Adrenal gland (tissue), 12 donors: ENCODE data around the gene DNM2. TPM values are rescaled to one million over a fixed set of nuclear protein-coding genes. Genes with fewer than 3 reads are reported as not detected.
"Not testable (repeated sequence)": the region's sequence is repeated elsewhere in the genome, so short reads cannot be mapped to it uniquely, and the experiment has no call there.

ENCODE experiments used
- DNase-seq, 7 donors: peaks; one replicate each; pipeline ENCODE4 v3.0.0-alpha.2; 2019 to 2020
- H3K27ac ChIP-seq, 5 donors: fragments of 200-600 bp; sonication (generic) in 4 of 5; 1 replicate in 3 of 5; 2 replicates in 2 of 5; pipeline versions ENCODE4 v1.5.1 to v1.8.0; 2016 to 2020; ENCODE audit warnings: mild to moderate bottlenecking in 1 of 5
- H3K27me3 ChIP-seq: fragments of 200-600 bp; 2 replicates; pipeline ENCODE4 v1.8.0; 2021
- H3K36me3 ChIP-seq, 2 donors: fragments of 200-600 bp; replicated peaks in 1 of 2; 1 replicate in 1 of 2; 2 replicates in 1 of 2; pipeline versions ENCODE4 v1.5.1 to v1.8.0; 2018 to 2022
- H3K4me1 ChIP-seq, 2 donors: fragments of 200-600 bp; replicated peaks in 1 of 2; 1 replicate in 1 of 2; 2 replicates in 1 of 2; pipeline versions ENCODE4 v1.5.1 to v1.8.0; 2018 to 2021
- H3K4me3 ChIP-seq, 4 donors: fragments of 200-600 bp; sonication (generic) in 3 of 4; one replicate each; pipeline ENCODE4 v1.5.1; 2016 to 2018
- H3K9me3 ChIP-seq, 3 donors: fragments of 200-600 bp; sonication (generic) in 1 of 3; replicated peaks in 1 of 3; 1 replicate in 2 of 3; 2 replicates in 1 of 3; pipeline versions ENCODE4 v1.5.1 to v1.8.0; 2016 to 2021
- CTCF ChIP-seq, 6 experiments: fragments of 450-650 bp in 4 of 6; fragments of 200-600 bp in 2 of 6; sonication (generic) in 1 of 6; IDR thresholded peaks; 1 replicate in 5 of 6; 2 replicates in 1 of 6; pipeline versions ENCODE4 v1.5.1 to v1.8.0; 2016 to 2021; ENCODE audit warnings: antibody characterized with exemption in 6 of 6, mild to moderate bottlenecking in 2 of 6, moderate library complexity in 1 of 6
- POLR2A ChIP-seq, 2 donors: fragments of 450-650 bp; IDR thresholded peaks; one replicate each; pipeline ENCODE4 v1.6.1; 2017; ENCODE audit warnings: antibody characterized with exemption in 2 of 2, mild to moderate bottlenecking in 2 of 2, moderate library complexity in 1 of 2
- WGBS, 4 donors: extraction: QIAGEN DNeasy Blood & Tissue Kit in 2 of 4; methylation state at CpG; one replicate each; pipeline versions ENCODE4 v1.1.5 to v1.1.7; 2013 to 2017; 5-methylcytosine and 5-hydroxymethylcytosine counted together
- intact Hi-C, 2 donors: fragments of 100-400 bp; cut with DNase I; formaldehyde crosslinking; loops; one replicate each; pipeline versions ENCODE4 v1.14.1 to v1.15.0; 2022 to 2023
- polyA plus RNA-seq, 3 donors: library from polyadenylated mRNA; stranded (reverse); fragments of 200-250 nt in 2 of 3; fragments of 350-450 nt in 1 of 3; fragmentation: Illumina TruSeq in 1 of 3; extraction: RNeasy Lipid Tissue Mini Kit (QIAGEN cat#74804) in 1 of 3; gene quantifications; one replicate each; pipeline ENCODE4 v1.2.3, GENCODE V29; 2013 to 2014
- total RNA-seq, 9 donors: library from RNA; depleted of rRNA in 4 of 9; stranded (reverse); fragments of >200 nt in 4 of 9; fragments of 120-200 nt in 1 of 9; fragmentation: NEBNext Ultra II Directional in 1 of 9; extraction: Animal tissue kit (Norgen Biotek cat#: 25700) in 1 of 9; gene quantifications; one replicate each; pipeline versions ENCODE4 v1.1.0 to v1.2.4, GENCODE V29; 2013 to 2023
- donor health status: healthy with polysubstance abuse.
- donor health status: Bipolar disorder and iron deficiency.
- donor health status: DM: yes; HTN: yes; CAD: no.
- donor health status: DM: no; HTN: no; CAD: no.
- donor health status: DM: no; HTN: no; CAD: no.
- donor health status: DM: yes; HTN: yes; CAD: no.

The DNM2 gene
- total and polyA plus RNA-seq, 12 donors: 73.3 to 196 (median 153) TPM

GRCh38 chr19:10744253-10744798, 26.4 kb downstream of the DNM2 start:
- no peak for DNase-seq
- Histone ChIP-seq H3K27ac (peak overlapping the region; percentile 38 to 91 (median 74)), H3K27me3 (no peaks in the 10 kb centered on the region), H3K4me3 (no peak overlapping the region), H3K9me3 (no peaks in the 10 kb centered on the region), H3K36me3 (no peaks in the 10 kb centered on the region), H3K4me1 (peaks cover 48 to 55% of the 10 kb centered on the region in 2 donors)
- intact Hi-C loops: no loop called here
- WGBS, 4 donors: 32 to 52% (median 40%) methylated on average over 11 of the region's 11 CpGs
- TF ChIP-seq POLR2A (IDR thresholded peaks at IDR 0.05): no peak
- no peak for TF ChIP-seq CTCF (IDR thresholded peaks at IDR 0.05)

- WGBS, 4 donors: 22 to 58% (median 29%) methylated on average over 6 to 12 of the region's 12 CpGs
Measured at GRCh38 chr19:10744801-10745293, 27.0 kb downstream of the DNM2 start.

GRCh38 chr19:10746437-10746836, 28.6 kb downstream of the DNM2 start:
- not testable (repeated sequence) for H3K36me3 ChIP-seq

More at GRCh38 chr19:10744801-10745293, 27.0 kb downstream of the DNM2 start:
- peak in 6 of 7 donors; percentile 50 to 71 (median 66) for DNase-seq
- Histone ChIP-seq H3K4me3 (no peak overlapping the region), H3K36me3 (no peaks in the 10 kb centered on the region), H3K9me3 (no peaks in the 10 kb centered on the region), H3K27me3 (no peaks in the 10 kb centered on the region), H3K4me1 (peaks cover 50 to 61% of the 10 kb centered on the region in 2 donors), H3K27ac (peak overlapping the region; percentile 38 to 91 (median 74))
- intact Hi-C loops: no loop called here
- TF ChIP-seq POLR2A (IDR thresholded peaks at IDR 0.05) (peak in 1 of 2 donors; percentile 36), CTCF (IDR thresholded peaks at IDR 0.05) (no peak)

GRCh38 chr19:10747271-10747670, 29.4 kb downstream of the DNM2 start:
- H3K36me3 ChIP-seq: no peaks in the 10 kb centered on the region
- no peak for TF ChIP-seq POLR2A (IDR thresholded peaks at IDR 0.05)
- no peak for TF ChIP-seq CTCF (IDR thresholded peaks at IDR 0.05)
- H3K9me3 ChIP-seq: no peaks in the 10 kb centered on the region
- H3K27me3 ChIP-seq: no peaks in the 10 kb centered on the region
- intact Hi-C loops: no loop called here
- H3K4me1 ChIP-seq: peaks cover 46 to 75% of the 10 kb centered on the region in 2 donors
- H3K27ac ChIP-seq: peak overlapping the region in 2 of 5 donors; percentile 16 to 28
- no peak for DNase-seq
- WGBS, 4 donors: 46 to 70% (median 55%) methylated on average over 6 of the region's 6 CpGs
- no peak overlapping the region for H3K4me3 ChIP-seq

More at GRCh38 chr19:10746437-10746836, 28.6 kb downstream of the DNM2 start:
- DNase-seq, H3K9me3 ChIP-seq, H3K27ac ChIP-seq, H3K4me3 ChIP-seq, intact Hi-C loops, H3K27me3 ChIP-seq: not testable (repeated sequence)
- WGBS, 4 donors: 87 to 95% (median 93%) methylated on average over 8 of the region's 8 CpGs
- peaks cover 50 to 75% of the 10 kb centered on the region in 2 donors for H3K4me1 ChIP-seq

GRCh38 chr19:10747674-10748073, 29.8 kb downstream of the DNM2 start:
- H3K27me3 ChIP-seq: no peaks in the 10 kb centered on the region
- no peaks in the 10 kb centered on the region for H3K9me3 ChIP-seq
- intact Hi-C loops: no loop called here
- no peak for DNase-seq
- peak overlapping the region in 1 of 5 donors; percentile 28 for H3K27ac ChIP-seq
- peaks cover 42 to 74% of the 10 kb centered on the region in 2 donors for H3K4me1 ChIP-seq
- H3K36me3 ChIP-seq: no peaks in the 10 kb centered on the region
- TF ChIP-seq CTCF (IDR thresholded peaks at IDR 0.05) (no peak), POLR2A (IDR thresholded peaks at IDR 0.05) (no peak)
- H3K4me3 ChIP-seq: no peak overlapping the region
- WGBS, 4 donors: 86 to 91% (median 87%) methylated on average over 7 to 8 of the region's 8 CpGs
